Activated B cell treated with CpG ODN at 0.5 μM for 24 hours (primary cell): Measurements from ENCODE around the gene PTGFR. TPM values are rescaled to one million over a fixed set of nuclear protein-coding genes. Genes with fewer than 3 reads are reported as not detected.

Experiments used
- ATAC-seq: fragments of 200-7000 bp; cut with Tn5 transposase; one replicate; pipeline ENCODE4 v1.10.0; 2021; ENCODE audit warnings: low read depth, mild to moderate bottlenecking, moderate library complexity
- CTCF ChIA-PET: fragments of 350-600 bp; sonication (Branson Sonifier 250); formaldehyde crosslinking; loops from one replicate; lab custom pipeline; 2021; ENCODE audit warnings: antibody characterized with exemption; lab: Charles Lee
- POLR2A ChIA-PET: fragments of 350-600 bp; sonication (Branson Sonifier 250); formaldehyde crosslinking; loops from one replicate; lab custom pipeline; 2021; ENCODE audit warnings: antibody characterized with exemption; lab: Charles Lee
- DNase-seq: peaks from one replicate; pipeline ENCODE4 v3.0.0; 2022
- H3K27ac Mint-ChIP-seq: one replicate; pipeline ENCODE4 v1.8.0; 2020; ENCODE audit warnings: mixed read lengths
- H3K27me3 Mint-ChIP-seq: one replicate; pipeline ENCODE4 v1.8.0; 2021; ENCODE audit warnings: mixed read lengths
- H3K36me3 Mint-ChIP-seq: one replicate; pipeline ENCODE4 v1.8.0; 2021; ENCODE audit warnings: low read depth, mixed read lengths
- H3K4me1 Mint-ChIP-seq: one replicate; pipeline ENCODE4 v1.8.0; 2021; ENCODE audit warnings: mixed read lengths
- H3K4me3 Mint-ChIP-seq: one replicate; pipeline ENCODE4 v1.8.0; 2020; ENCODE audit warnings: mild to moderate bottlenecking, mixed read lengths
- H3K9me3 Mint-ChIP-seq: one replicate; pipeline ENCODE4 v1.8.0; 2020; ENCODE audit warnings: mixed read lengths
- CTCF ChIP-seq: fragments of 200-600 bp; IDR thresholded peaks from one replicate; pipeline ENCODE4 v1.8.0; 2022; ENCODE audit warnings: antibody characterized with exemption, mild to moderate bottlenecking
- intact Hi-C: fragments of 100-400 bp; cut with micrococcal nuclease; formaldehyde crosslinking; loops from one replicate; pipeline ENCODE4 v1.15.1; 2024
- total RNA-seq: library from RNA; stranded (reverse); gene quantifications from 2 replicates; pipeline ENCODE4 v1.2.3, GENCODE V29; 2022

Gene PTGFR
- total RNA-seq, 1 donor from 2014 or later, result not detected

GRCh38 chr1:78553859-78554258, 63.1 kb downstream of the PTGFR start:
- intact Hi-C loops, result no loop called here
- Mint-ChIP-seq H3K27ac (no peak overlapping the region), H3K4me1 (no peaks in the 10 kb centered on the region), H3K27me3 (no peaks in the 10 kb centered on the region), H3K4me3 (no peak overlapping the region), H3K36me3 (no peaks in the 10 kb centered on the region), H3K9me3 (peaks cover 7% of the 10 kb centered on the region)
- CTCF ChIA-PET, result no interaction called here
- ATAC-seq (no peak), DNase-seq (no peak)
- POLR2A ChIA-PET, result no interaction called here
- TF ChIP-seq CTCF, result no peak

- Mint-ChIP-seq H3K27ac (no peak overlapping the region), H3K27me3 (no peaks in the 10 kb centered on the region), H3K36me3 (no peaks in the 10 kb centered on the region), H3K9me3 (peaks cover 2% of the 10 kb centered on the region), H3K4me3 (no peak overlapping the region), H3K4me1 (no peaks in the 10 kb centered on the region)
- ChIA-PET CTCF (no interaction called here), POLR2A (no interaction called here)
- TF ChIP-seq CTCF, result no peak
- intact Hi-C loops, result no loop called here
- ATAC-seq, result no peak
- DNase-seq, result no peak
Measured at GRCh38 chr1:78554840-78555239, 64.1 kb downstream of the PTGFR start.

- CTCF ChIA-PET, result no interaction called here
Measured at GRCh38 chr1:78559680-78560079, 68.9 kb downstream of the PTGFR start.

GRCh38 chr1:78560811-78561210, 70.0 kb downstream of the PTGFR start:
- CTCF ChIA-PET, result no interaction called here
- H3K4me1 Mint-ChIP-seq, result no peaks in the 10 kb centered on the region
- no peaks in the 10 kb centered on the region for H3K36me3 Mint-ChIP-seq
- H3K27me3 Mint-ChIP-seq, result no peaks in the 10 kb centered on the region
- TF ChIP-seq CTCF, result no peak
- no peak overlapping the region for H3K4me3 Mint-ChIP-seq
- intact Hi-C loops, result no loop called here
- no peak overlapping the region for H3K27ac Mint-ChIP-seq
- DNase-seq, result no peak
- POLR2A ChIA-PET, result no interaction called here
- no peak for ATAC-seq
- peaks cover 2% of the 10 kb centered on the region for H3K9me3 Mint-ChIP-seq

More at GRCh38 chr1:78559680-78560079, 68.9 kb downstream of the PTGFR start:
- Mint-ChIP-seq H3K4me1 (no peaks in the 10 kb centered on the region), H3K36me3 (no peaks in the 10 kb centered on the region), H3K4me3 (no peak overlapping the region), H3K9me3 (peaks cover 4% of the 10 kb centered on the region), H3K27me3 (no peaks in the 10 kb centered on the region), H3K27ac (no peak overlapping the region)
- POLR2A ChIA-PET, result no interaction called here
- no peak for TF ChIP-seq CTCF
- intact Hi-C loops, result no loop called here
- DNase-seq (no peak), ATAC-seq (no peak)

GRCh38 chr1:78561856-78562255, 71.1 kb downstream of the PTGFR start:
- Mint-ChIP-seq H3K4me3 (no peak overlapping the region), H3K36me3 (no peaks in the 10 kb centered on the region), H3K9me3 (peaks cover 2% of the 10 kb centered on the region), H3K4me1 (no peaks in the 10 kb centered on the region), H3K27ac (no peak overlapping the region), H3K27me3 (no peaks in the 10 kb centered on the region)
- no peak for ATAC-seq
- intact Hi-C loops, result no loop called here
- POLR2A ChIA-PET, result no interaction called here
- CTCF ChIA-PET, result no interaction called here
- TF ChIP-seq CTCF, result no peak
- DNase-seq, result no peak
